Glutamatergic neuron (in vitro differentiated cells): ENCODE results near the gene ETV6. TPM values are rescaled to one million over a fixed set of nuclear protein-coding genes. Genes with fewer than 3 reads are reported as not detected.

Experiments used
- DNase-seq: peaks from one replicate; pipeline ENCODE4 v3.0.0; 2022
- H3K27ac Mint-ChIP-seq: one replicate; pipeline ENCODE4 v1.8.0; 2020; ENCODE audit warnings: mild to moderate bottlenecking, mixed read lengths, inconsistent platforms; ENCODE audit not compliant: unreplicated experiment
- H3K27me3 Mint-ChIP-seq: one replicate; pipeline ENCODE4 v1.8.0; 2020; ENCODE audit warnings: mild to moderate bottlenecking, moderate library complexity, mixed read lengths, inconsistent platforms; ENCODE audit not compliant: unreplicated experiment
- H3K36me3 Mint-ChIP-seq: one replicate; pipeline ENCODE4 v1.8.0; 2020; ENCODE audit warnings: mild to moderate bottlenecking, mixed read lengths, inconsistent platforms; ENCODE audit not compliant: unreplicated experiment
- H3K4me1 Mint-ChIP-seq: one replicate; pipeline ENCODE4 v1.8.0; 2020; ENCODE audit warnings: mild to moderate bottlenecking, low read depth, mixed read lengths, inconsistent platforms; ENCODE audit not compliant: unreplicated experiment
- H3K4me3 Mint-ChIP-seq: one replicate; pipeline ENCODE4 v1.8.0; 2020; ENCODE audit warnings: mild to moderate bottlenecking, mixed read lengths, inconsistent platforms; ENCODE audit not compliant: unreplicated experiment
- H3K9me3 Mint-ChIP-seq: one replicate; pipeline ENCODE4 v1.8.0; 2020; ENCODE audit warnings: mild to moderate bottlenecking, moderate library complexity, mixed read lengths, inconsistent platforms; ENCODE audit not compliant: unreplicated experiment
- CTCF ChIP-seq: fragments of 200-600 bp; sonication (generic); IDR thresholded peaks from one replicate; pipeline ENCODE4 v1.5.0; 2021; ENCODE audit not compliant: partially characterized antibody, unreplicated experiment
- total RNA-seq: library from RNA; stranded (reverse); fragmentation: NEBNext Ultra II Directional; extraction: Animal tissue kit (Norgen Biotek cat#: 25700); gene quantifications from one replicate; pipeline ENCODE4 v1.2.1, GENCODE V29; 2021; ENCODE audit not compliant: unreplicated experiment

The ETV6 gene
- total RNA-seq, 1 donor from 2014 or later: 10.1 TPM

- H3K9me3 Mint-ChIP-seq: no peaks in the 10 kb centered on the region
These were observed 244.5 kb downstream of the ETV6 start for GRCh38 chr12:11893998-11894397.

GRCh38 chr12:11894890-11895289 lies 245.4 kb downstream of the ETV6 start:
- Mint-ChIP-seq H3K27me3 (peaks cover 3% of the 10 kb centered on the region), H3K4me3 (no peak overlapping the region), H3K9me3 (no peaks in the 10 kb centered on the region), H3K27ac (no peak overlapping the region), H3K36me3 (peaks cover 5% of the 10 kb centered on the region), H3K4me1 (no peaks in the 10 kb centered on the region)
- TF ChIP-seq CTCF: no peak
- DNase-seq: no peak

More at GRCh38 chr12:11893998-11894397, 244.5 kb downstream of the ETV6 start:
- Mint-ChIP-seq H3K27me3 (peaks cover 3% of the 10 kb centered on the region), H3K4me3 (no peak overlapping the region), H3K36me3 (peaks cover 5% of the 10 kb centered on the region), H3K4me1 (no peaks in the 10 kb centered on the region), H3K27ac (no peak overlapping the region)
- DNase-seq: no peak
- no peak for TF ChIP-seq CTCF

DNA sequence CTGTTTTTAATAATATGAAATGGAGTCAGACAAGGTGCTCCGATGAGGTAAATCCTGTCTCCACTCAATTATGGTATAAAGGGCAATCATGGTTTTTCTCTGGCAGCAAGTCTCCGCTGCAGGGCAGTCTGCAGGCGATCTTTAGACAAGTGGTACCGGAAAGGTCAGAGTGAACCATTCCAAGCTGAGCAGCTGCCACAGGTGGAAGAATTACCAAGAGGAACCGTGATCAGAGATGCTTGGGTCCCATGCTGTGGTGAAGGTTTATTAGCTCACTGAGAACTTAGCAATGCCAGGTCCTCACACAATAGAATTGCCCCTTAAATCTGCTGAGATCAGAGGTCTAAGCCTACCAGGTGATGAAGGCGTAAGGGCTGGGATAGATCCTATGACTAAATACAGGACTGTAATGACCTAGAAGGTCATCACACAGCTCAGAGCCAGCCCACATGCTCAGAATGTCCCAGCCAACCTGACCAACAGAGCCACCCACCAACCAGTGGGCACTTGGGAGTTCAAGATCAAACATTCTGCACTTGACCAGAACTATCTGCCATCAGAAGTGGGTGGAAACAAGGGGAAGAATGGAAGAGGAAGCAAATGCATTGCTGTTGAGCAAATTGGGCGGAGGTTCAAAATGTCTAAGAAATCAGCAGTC lies 246.1 kb downstream of the ETV6 start:
- Mint-ChIP-seq H3K27me3 (peaks cover 3% of the 10 kb centered on the region), H3K36me3 (peaks cover 3% of the 10 kb centered on the region), H3K4me3 (no peak overlapping the region), H3K9me3 (no peaks in the 10 kb centered on the region), H3K27ac (no peak overlapping the region), H3K4me1 (no peaks in the 10 kb centered on the region)
- no peak for DNase-seq
- no peak for TF ChIP-seq CTCF

- no peak for DNase-seq
- no peaks in the 10 kb centered on the region for H3K4me1 Mint-ChIP-seq
- TF ChIP-seq CTCF: no peak
- H3K4me3 Mint-ChIP-seq: no peak overlapping the region
- H3K36me3 Mint-ChIP-seq: no peaks in the 10 kb centered on the region
- H3K27ac Mint-ChIP-seq: no peak overlapping the region
- no peaks in the 10 kb centered on the region for H3K9me3 Mint-ChIP-seq
- peaks cover 3% of the 10 kb centered on the region for H3K27me3 Mint-ChIP-seq
These were observed 247.0 kb downstream of the ETV6 start for GRCh38 chr12:11896417-11896929.

- H3K4me1 Mint-ChIP-seq: no peaks in the 10 kb centered on the region
- H3K27ac Mint-ChIP-seq: no peak overlapping the region
- no peaks in the 10 kb centered on the region for H3K9me3 Mint-ChIP-seq
- H3K36me3 Mint-ChIP-seq: no peaks in the 10 kb centered on the region
- no peak for TF ChIP-seq CTCF
- no peak for DNase-seq
- H3K27me3 Mint-ChIP-seq: peaks cover 3% of the 10 kb centered on the region
- no peak overlapping the region for H3K4me3 Mint-ChIP-seq
These were observed 248.4 kb downstream of the ETV6 start for GRCh38 chr12:11897923-11898322.
